HepG2 (cell line): ENCODE data around the gene PRR22. TPM values are rescaled to one million over a fixed set of nuclear protein-coding genes. Genes with fewer than 3 reads are reported as not detected.

ENCODE experiments used
- BCLAF1 ChIP-seq: fragments of 450-650 bp; IDR thresholded peaks from 2 replicates; pipeline ENCODE4 v1.6.1; 2017; ENCODE audit warnings: mild to moderate bottlenecking
- FOXP1 ChIP-seq, 2 experiments: fragments of 450-650 bp in 1 of 2; IDR thresholded peaks; 2 replicates each; pipeline ENCODE4 v1.6.1; 2017 to 2018; ENCODE audit warnings: antibody characterized with exemption in 1 of 2
- HHEX ChIP-seq: IDR thresholded peaks from 2 replicates; pipeline ENCODE4 v1.6.1; 2016; ENCODE audit warnings: control low read depth
- HNF4G ChIP-seq, 2 experiments: sonication (generic) in 1 of 2; formaldehyde crosslinking in 1 of 2; IDR thresholded peaks; 2 replicates each; pipeline versions ENCODE4 v1.4.0 to v1.6.1; 2011 to 2020; ENCODE audit warnings: borderline replicate concordance in 2 of 2, low read depth in 2 of 2, mild to moderate bottlenecking in 2 of 2, low read length in 1 of 2, missing genetic modification reagents in 1 of 2, moderate library complexity in 1 of 2
- KDM3A ChIP-seq: IDR thresholded peaks from 2 replicates; pipeline ENCODE4 v1.6.1; 2018; ENCODE audit warnings: low read depth, missing compliant biosample characterization
- PATZ1 ChIP-seq: sonication (generic); formaldehyde crosslinking; IDR thresholded peaks from 2 replicates; pipeline ENCODE4 v1.4.0; 2020; ENCODE audit warnings: missing genetic modification reagents
- PTBP1 ChIP-seq: fragments of 200-400 bp; formaldehyde crosslinking; IDR thresholded peaks from 2 replicates; pipeline ENCODE4 v1.6.1; 2018; ENCODE audit warnings: low read length, low read depth; ENCODE audit not compliant: poor library complexity, severe bottlenecking
- ZBTB26 ChIP-seq: IDR thresholded peaks from 2 replicates; pipeline ENCODE4 v1.6.1; 2016; ENCODE audit warnings: missing compliant biosample characterization, missing genetic modification reagents, borderline replicate concordance
- ZMYM2 ChIP-seq: sonication (generic); formaldehyde crosslinking; IDR thresholded peaks from 2 replicates; pipeline ENCODE4 v1.8.0; 2022; ENCODE audit warnings: mild to moderate bottlenecking, missing genetic modification reagents
- ZNF3 ChIP-seq: IDR thresholded peaks from 2 replicates; pipeline ENCODE4 v1.7.0; 2017; ENCODE audit warnings: inconsistent platforms
- ZNF432 ChIP-seq: sonication (generic); formaldehyde crosslinking; IDR thresholded peaks from 2 replicates; pipeline ENCODE4 v1.5.0; 2020; ENCODE audit warnings: missing genetic modification reagents, mild to moderate bottlenecking, borderline replicate concordance
- ZNF460 ChIP-seq: sonication (generic); formaldehyde crosslinking; IDR thresholded peaks from 2 replicates; pipeline ENCODE4 v1.5.1; 2020; ENCODE audit warnings: missing genetic modification reagents, mild to moderate bottlenecking, borderline replicate concordance
- polyA plus RNA-seq, 8 experiments: library from polyadenylated mRNA; depleted of rRNA in 3 of 8; stranded (reverse) in 7 of 8; unstranded in 1 of 8; fragments of >200 nt; fragmentation: Illumina TruSeq in 4 of 8; extraction: Trizol in 4 of 8; gene quantifications; 2 replicates each; pipeline versions ENCODE4 v1.2.1 to v1.2.3, GENCODE V29; 2011 to 2016; ENCODE audit warnings: low read depth in 4 of 8, missing spikeins in 1 of 8, mixed read lengths in 1 of 8; ENCODE audit not compliant: insufficient read depth in 1 of 8
- total RNA-seq, 5 experiments: library from RNA; depleted of rRNA; stranded (reverse); fragments of >200 nt; fragmentation: Illumina TruSeq; extraction: Trizol; gene quantifications; 2 replicates each; pipeline ENCODE4 v1.2.3, GENCODE V29; 2016; ENCODE audit warnings: low read depth in 1 of 5
- TF ChIP-seq, protein P1 (sequence below): sonication (generic); formaldehyde crosslinking; IDR thresholded peaks from 2 replicates; pipeline ENCODE4 v1.4.0; 2020; ENCODE audit warnings: missing genetic modification reagents, borderline replicate concordance
- TF ChIP-seq, protein P2 (sequence below): sonication (generic); formaldehyde crosslinking; IDR thresholded peaks from 2 replicates; pipeline ENCODE4 v1.5.1; 2020; ENCODE audit warnings: missing genetic modification reagents, mild to moderate bottlenecking, borderline replicate concordance

The PRR22 gene
- total and polyA plus RNA-seq, 2 of the 13 experiments (the other 11 are each of a cell fraction or from before 2014, with no cell fraction given), result 0.84 to 2.3 TPM

DNA sequence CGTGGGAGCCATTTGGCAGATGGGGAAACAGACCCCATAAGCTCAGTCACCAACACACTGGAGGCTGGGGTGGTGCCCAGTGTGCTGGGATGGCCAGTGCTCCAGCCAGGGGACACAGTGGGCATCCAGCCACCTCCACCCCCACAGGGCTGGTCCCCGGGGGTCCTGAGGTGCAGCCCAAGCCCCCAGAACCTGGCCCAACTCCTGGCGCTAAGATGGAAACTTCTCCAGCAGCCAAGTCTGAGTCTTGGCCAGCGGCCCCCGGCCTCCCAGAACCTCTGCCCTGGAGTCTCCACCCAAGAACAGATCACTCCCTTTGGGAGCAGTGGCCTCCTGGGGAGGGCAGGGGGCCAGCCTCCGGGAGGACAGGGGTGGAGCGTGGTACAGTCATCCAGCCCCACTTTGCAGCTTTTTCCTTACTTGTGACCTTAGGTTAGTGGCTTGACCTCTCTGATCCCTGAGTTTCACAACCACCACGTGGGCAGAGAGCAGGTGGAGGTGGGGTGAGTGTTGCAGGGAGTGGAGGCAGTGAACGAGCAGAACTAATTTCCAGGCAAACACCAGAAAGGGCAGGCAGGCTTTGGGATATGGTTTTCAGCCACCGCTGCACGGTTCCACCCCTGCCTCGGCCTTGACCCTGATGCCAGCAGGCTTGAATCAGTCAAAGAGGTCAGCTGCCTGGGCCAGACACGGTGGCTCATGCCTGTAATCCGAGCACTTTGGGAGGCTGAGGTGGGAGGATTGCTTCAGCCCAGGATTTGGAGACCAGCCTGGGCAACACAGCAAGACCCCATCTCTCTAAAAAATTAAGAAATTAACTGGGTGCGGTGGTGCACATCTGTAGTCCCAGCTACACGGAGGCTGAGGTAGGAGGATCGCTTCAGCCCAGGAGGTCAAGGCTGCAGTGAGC lies 16.1 kb upstream of the PRR22 start (continued):
- TF ChIP-seq HNF4G (IDR thresholded peaks at IDR 0.05; ENCODE audit: borderline replicate concordance, low read depth, low read length), result 0 out of 2 replicates have a peak, but pooled peaks have one; percentile 16
- no peak for TF ChIP-seq HNF4G (CRISPR knock-in tag; IDR thresholded peaks at IDR 0.05; ENCODE audit: borderline replicate concordance, low read depth)
- peak; percentile 65 for TF ChIP-seq PATZ1 (CRISPR knock-in tag)
- TF ChIP-seq ZNF3 (CRISPR knock-in tag), result 0 out of 2 replicates have a peak, but pooled peaks have one; percentile 38
- no peak for TF ChIP-seq FOXP1 (IDR thresholded peaks at IDR 0.05)
- no peak for TF ChIP-seq FOXP1 (CRISPR knock-in tag; IDR thresholded peaks at IDR 0.05)
- no peak for TF ChIP-seq PTBP1
- TF ChIP-seq KDM3A, result peak; percentile 65; the same call in 1 of the 2 replicates
- no peak for TF ChIP-seq BCLAF1
- no peak for TF ChIP-seq HHEX (CRISPR knock-in tag)
- peak; percentile 97 for TF ChIP-seq ZMYM2 (CRISPR knock-in tag)
- TF ChIP-seq, protein P1, sequence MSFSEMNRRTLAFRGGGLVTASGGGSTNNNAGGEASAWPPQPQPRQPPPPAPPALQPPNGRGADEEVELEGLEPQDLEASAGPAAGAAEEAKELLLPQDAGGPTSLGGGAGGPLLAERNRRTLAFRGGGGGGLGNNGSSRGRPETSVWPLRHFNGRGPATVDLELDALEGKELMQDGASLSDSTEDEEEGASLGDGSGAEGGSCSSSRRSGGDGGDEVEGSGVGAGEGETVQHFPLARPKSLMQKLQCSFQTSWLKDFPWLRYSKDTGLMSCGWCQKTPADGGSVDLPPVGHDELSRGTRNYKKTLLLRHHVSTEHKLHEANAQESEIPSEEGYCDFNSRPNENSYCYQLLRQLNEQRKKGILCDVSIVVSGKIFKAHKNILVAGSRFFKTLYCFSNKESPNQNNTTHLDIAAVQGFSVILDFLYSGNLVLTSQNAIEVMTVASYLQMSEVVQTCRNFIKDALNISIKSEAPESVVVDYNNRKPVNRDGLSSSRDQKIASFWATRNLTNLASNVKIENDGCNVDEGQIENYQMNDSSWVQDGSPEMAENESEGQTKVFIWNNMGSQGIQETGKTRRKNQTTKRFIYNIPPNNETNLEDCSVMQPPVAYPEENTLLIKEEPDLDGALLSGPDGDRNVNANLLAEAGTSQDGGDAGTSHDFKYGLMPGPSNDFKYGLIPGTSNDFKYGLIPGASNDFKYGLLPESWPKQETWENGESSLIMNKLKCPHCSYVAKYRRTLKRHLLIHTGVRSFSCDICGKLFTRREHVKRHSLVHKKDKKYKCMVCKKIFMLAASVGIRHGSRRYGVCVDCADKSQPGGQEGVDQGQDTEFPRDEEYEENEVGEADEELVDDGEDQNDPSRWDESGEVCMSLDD (CRISPR knock-in tag), result no peak
- no peak; the same call in 1 of the 2 replicates for TF ChIP-seq ZBTB26
- TF ChIP-seq ZNF432 (CRISPR knock-in tag), result no peak
- TF ChIP-seq, protein P2, sequence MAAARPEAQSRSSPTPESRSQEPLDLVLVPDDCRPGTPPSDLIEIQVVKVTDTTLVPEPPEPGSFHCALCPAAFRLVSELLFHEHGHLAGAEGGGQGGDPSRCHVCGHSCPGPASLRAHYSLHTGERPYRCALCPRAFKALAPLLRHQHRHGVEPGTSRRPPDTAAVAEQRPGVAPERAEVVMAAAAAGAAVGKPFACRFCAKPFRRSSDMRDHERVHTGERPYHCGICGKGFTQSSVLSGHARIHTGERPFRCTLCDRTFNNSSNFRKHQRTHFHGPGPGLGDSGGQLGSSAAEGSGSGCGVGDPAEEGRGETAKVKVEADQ (CRISPR knock-in tag), result no peak
- peak; percentile 60; the same call in 1 of the 2 replicates for TF ChIP-seq ZNF460
